CD14-positive monocyte (primary cell): ENCODE results near the gene DOCK3. TPM values are rescaled to one million over a fixed set of nuclear protein-coding genes. Genes with fewer than 3 reads are reported as not detected.

Experiments
- DNase-seq, 3 donors: peaks; one replicate each; pipeline ENCODE4 v3.0.0-alpha.2; 2011 to 2022
- H2AFZ ChIP-seq: 2 replicates; pipeline ENCODE4 v1.6.0; 2012; ENCODE audit warnings: mild to moderate bottlenecking, low read depth, low read length, inconsistent platforms; ENCODE audit not compliant: insufficient read depth, poor library complexity, severe bottlenecking
- H3K27ac ChIP-seq, 2 donors: 1 replicate in 1 of 2; 2 replicates in 1 of 2; pipeline ENCODE4 v1.5.1; 2012 to 2013; ENCODE audit warnings: low read length in 2 of 2, control low read depth in 1 of 2, inconsistent platforms in 1 of 2, low read depth in 1 of 2, mild to moderate bottlenecking in 1 of 2
- H3K27me3 ChIP-seq, 2 donors: one replicate each; pipeline versions ENCODE4 v1.6.0 to v1.6.1; 2011 to 2013; ENCODE audit warnings: low read length in 2 of 2; ENCODE audit not compliant: control insufficient read depth in 2 of 2, insufficient read depth in 2 of 2
- H3K36me3 ChIP-seq, 2 donors: replicated peaks in 1 of 2; 1 replicate in 1 of 2; 2 replicates in 1 of 2; pipeline versions ENCODE4 v1.5.1 to v1.6.1; 2012 to 2013; ENCODE audit warnings: low read length in 2 of 2, control low read depth in 1 of 2, inconsistent platforms in 1 of 2, mild to moderate bottlenecking in 1 of 2; ENCODE audit not compliant: insufficient read depth in 2 of 2, control insufficient read depth in 1 of 2
- H3K4me1 ChIP-seq, 2 donors: 1 replicate in 1 of 2; 2 replicates in 1 of 2; pipeline versions ENCODE4 v1.5.1 to v1.6.1; 2012 to 2013; ENCODE audit warnings: low read length in 2 of 2, control low read depth in 1 of 2, inconsistent platforms in 1 of 2, mild to moderate bottlenecking in 1 of 2, moderate library complexity in 1 of 2; ENCODE audit not compliant: insufficient read depth in 2 of 2, control insufficient read depth in 1 of 2
- H3K4me2 ChIP-seq: replicated peaks from 2 replicates; pipeline ENCODE3; 2012; ENCODE audit warnings: low read length, moderate library complexity, mild to moderate bottlenecking; ENCODE audit not compliant: poor library complexity, severe bottlenecking; ENCODE audit errors: extremely low read depth
- H3K4me3 ChIP-seq, 3 experiments: fragments of 200-600 bp in 1 of 3; sonication (generic) in 1 of 3; replicated peaks in 1 of 3; 1 replicate in 2 of 3; 2 replicates in 1 of 3; pipeline ENCODE4 v1.5.1; 2011 to 2013; ENCODE audit warnings: low read length in 3 of 3, mild to moderate bottlenecking in 3 of 3, control low read depth in 2 of 3, low read depth in 2 of 3, inconsistent platforms in 1 of 3, moderate library complexity in 1 of 3
- H3K79me2 ChIP-seq: 2 replicates; pipeline ENCODE4 v1.6.0; 2012; ENCODE audit warnings: mild to moderate bottlenecking, control low read depth, inconsistent platforms, low read length, moderate library complexity; ENCODE audit not compliant: insufficient read depth
- H3K9ac ChIP-seq: 2 replicates; pipeline ENCODE4 v1.6.0; 2017; ENCODE audit warnings: low read length, mild to moderate bottlenecking; ENCODE audit not compliant: insufficient read depth, poor library complexity, severe bottlenecking
- H3K9me3 ChIP-seq, 2 donors: replicated peaks in 1 of 2; 1 replicate in 1 of 2; 2 replicates in 1 of 2; pipeline versions ENCODE4 v1.5.1 to v1.6.1; 2012 to 2013; ENCODE audit warnings: low read length in 2 of 2, control low read depth in 1 of 2; ENCODE audit not compliant: control insufficient read depth in 1 of 2, insufficient read depth in 1 of 2
- H4K20me1 ChIP-seq: 2 replicates; pipeline ENCODE4 v1.6.0; 2012; ENCODE audit warnings: mild to moderate bottlenecking, low read length, control low read depth, moderate library complexity; ENCODE audit not compliant: insufficient read depth
- H3K27ac Mint-ChIP-seq, 7 donors: one replicate each; pipeline ENCODE4 v1.8.0; 2020; ENCODE audit warnings: mild to moderate bottlenecking in 7 of 7, mixed read lengths in 7 of 7, moderate library complexity in 6 of 7, inconsistent platforms in 2 of 7
- H3K27me3 Mint-ChIP-seq, 3 donors: one replicate each; pipeline ENCODE4 v1.8.0; 2021 to 2022; ENCODE audit warnings: low read depth in 3 of 3, mild to moderate bottlenecking in 3 of 3, mixed read lengths in 3 of 3, moderate library complexity in 3 of 3, inconsistent platforms in 1 of 3
- H3K36me3 Mint-ChIP-seq, 2 donors: one replicate each; pipeline ENCODE4 v1.8.0; 2020; ENCODE audit warnings: mixed read lengths in 2 of 2, inconsistent platforms in 1 of 2, mild to moderate bottlenecking in 1 of 2
- H3K4me1 Mint-ChIP-seq: one replicate; pipeline ENCODE4 v1.8.0; 2020; ENCODE audit warnings: mild to moderate bottlenecking, mixed read lengths
- H3K4me3 Mint-ChIP-seq, 2 donors: one replicate each; pipeline ENCODE4 v1.8.0; 2020; ENCODE audit warnings: mild to moderate bottlenecking in 2 of 2, mixed read lengths in 2 of 2, moderate library complexity in 1 of 2
- H3K9me3 Mint-ChIP-seq, 7 donors: one replicate each; pipeline ENCODE4 v1.8.0; 2020 to 2022; ENCODE audit warnings: mixed read lengths in 7 of 7, mild to moderate bottlenecking in 6 of 7, moderate library complexity in 6 of 7, inconsistent platforms in 2 of 7
- WGBS: methylation state at CpG from one replicate; pipeline ENCODE4 v1.1.5; 2013; ENCODE audit warnings: missing lambda C conversion rate; ENCODE audit not compliant: insufficient coverage; 5-methylcytosine and 5-hydroxymethylcytosine counted together
- intact Hi-C, 2 donors: fragments of 100-400 bp; cut with micrococcal nuclease; formaldehyde crosslinking; loops; one replicate each; pipeline versions ENCODE4 v1.15.0 to v1.15.1; 2023
- polyA plus RNA-seq, 3 donors: library from polyadenylated mRNA; depleted of rRNA in 1 of 3; unstranded in 2 of 3; stranded (reverse) in 1 of 3; fragments of 300-500 nt in 2 of 3; fragments of >200 nt in 1 of 3; fragmentation: Illumina TruSeq in 2 of 3; gene quantifications; 1 replicate in 2 of 3; 2 replicates in 1 of 3; pipeline ENCODE4 v1.2.3, GENCODE V29; 2012 to 2021
- TF ChIP-seq, protein P1 (sequence below): fragments of 200-600 bp; IDR thresholded peaks from one replicate; pipeline ENCODE4 v1.8.0; 2022; ENCODE audit warnings: antibody characterized with exemption, mild to moderate bottlenecking

Gene DOCK3
- polyA plus RNA-seq, 3 donors: 0.03 TPM; not detected in 1

DNA sequence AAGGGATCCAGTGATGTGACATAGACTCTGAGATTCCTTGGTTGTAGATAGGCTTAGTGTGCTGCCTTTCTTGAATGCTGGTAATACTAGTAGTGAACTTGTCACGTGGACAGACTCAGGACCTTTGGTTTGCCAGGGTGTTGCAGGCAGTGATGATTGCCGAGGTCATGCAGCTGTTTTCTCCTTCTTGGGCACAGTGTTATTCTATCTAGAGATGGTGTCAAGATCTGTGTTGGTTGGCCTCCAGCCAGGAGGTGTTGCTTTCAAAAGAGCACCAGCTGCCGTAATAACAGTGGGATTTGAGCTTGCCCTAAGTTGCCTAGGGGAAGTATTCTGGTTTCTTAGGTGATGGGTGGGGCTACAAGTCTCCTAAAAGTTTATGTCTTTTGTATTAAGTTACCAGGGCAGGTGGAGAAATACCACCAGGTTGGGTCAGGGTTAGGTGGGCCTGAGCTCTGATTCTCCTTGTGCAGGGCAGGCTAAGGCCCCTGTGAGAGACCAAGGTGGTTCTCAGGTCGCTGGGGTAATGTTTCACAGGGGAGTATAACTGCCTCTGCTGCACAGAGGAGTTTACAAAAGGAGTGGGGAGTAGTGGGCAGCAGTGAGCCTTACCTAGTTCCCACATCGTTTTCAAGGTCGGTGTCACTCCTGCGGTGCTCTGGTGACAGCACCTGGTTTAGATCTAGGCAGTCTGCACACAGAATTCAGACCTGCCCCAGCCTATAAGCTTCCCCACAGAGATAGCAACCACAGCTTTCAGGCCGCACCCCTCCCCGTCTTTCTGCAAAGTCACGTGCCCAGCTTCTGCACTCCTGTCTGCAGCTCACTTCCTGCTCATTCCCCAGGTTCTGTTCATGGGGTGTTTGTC lies 350.3 kb downstream of the DOCK3 start:
- no peak overlapping the region for H3K9ac ChIP-seq
- H2AFZ ChIP-seq: no peak overlapping the region
- no peak overlapping the region for H3K27ac Mint-ChIP-seq
- H3K27ac ChIP-seq: no peak overlapping the region
- H3K79me2 ChIP-seq: no peaks in the 10 kb centered on the region
- peaks cover 0 to 13% (median 8%) of the 10 kb centered on the region in 7 donors for H3K9me3 Mint-ChIP-seq
- H3K9me3 ChIP-seq: peaks cover 0 to 5% of the 10 kb centered on the region in 2 donors
- TF ChIP-seq, protein P1, sequence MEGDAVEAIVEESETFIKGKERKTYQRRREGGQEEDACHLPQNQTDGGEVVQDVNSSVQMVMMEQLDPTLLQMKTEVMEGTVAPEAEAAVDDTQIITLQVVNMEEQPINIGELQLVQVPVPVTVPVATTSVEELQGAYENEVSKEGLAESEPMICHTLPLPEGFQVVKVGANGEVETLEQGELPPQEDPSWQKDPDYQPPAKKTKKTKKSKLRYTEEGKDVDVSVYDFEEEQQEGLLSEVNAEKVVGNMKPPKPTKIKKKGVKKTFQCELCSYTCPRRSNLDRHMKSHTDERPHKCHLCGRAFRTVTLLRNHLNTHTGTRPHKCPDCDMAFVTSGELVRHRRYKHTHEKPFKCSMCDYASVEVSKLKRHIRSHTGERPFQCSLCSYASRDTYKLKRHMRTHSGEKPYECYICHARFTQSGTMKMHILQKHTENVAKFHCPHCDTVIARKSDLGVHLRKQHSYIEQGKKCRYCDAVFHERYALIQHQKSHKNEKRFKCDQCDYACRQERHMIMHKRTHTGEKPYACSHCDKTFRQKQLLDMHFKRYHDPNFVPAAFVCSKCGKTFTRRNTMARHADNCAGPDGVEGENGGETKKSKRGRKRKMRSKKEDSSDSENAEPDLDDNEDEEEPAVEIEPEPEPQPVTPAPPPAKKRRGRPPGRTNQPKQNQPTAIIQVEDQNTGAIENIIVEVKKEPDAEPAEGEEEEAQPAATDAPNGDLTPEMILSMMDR: no peak
- no peaks in the 10 kb centered on the region for H3K27me3 ChIP-seq
- no peak for DNase-seq
- intact Hi-C loops: no loop called here
- no peaks in the 10 kb centered on the region for H3K27me3 Mint-ChIP-seq
- H3K4me1 Mint-ChIP-seq: peaks cover 7% of the 10 kb centered on the region
- H3K4me1 ChIP-seq: no peaks in the 10 kb centered on the region
- H3K36me3 ChIP-seq: no peaks in the 10 kb centered on the region
- H4K20me1 ChIP-seq: no peaks in the 10 kb centered on the region
- no peak overlapping the region for H3K4me3 ChIP-seq
- no peak overlapping the region for H3K4me2 ChIP-seq
- no peaks in the 10 kb centered on the region for H3K36me3 Mint-ChIP-seq
- H3K4me3 Mint-ChIP-seq: peak overlapping the region in 1 of 2 donors; percentile 11
- 37% methylated on average over 10 of the region's 10 CpGs for WGBS

DNA sequence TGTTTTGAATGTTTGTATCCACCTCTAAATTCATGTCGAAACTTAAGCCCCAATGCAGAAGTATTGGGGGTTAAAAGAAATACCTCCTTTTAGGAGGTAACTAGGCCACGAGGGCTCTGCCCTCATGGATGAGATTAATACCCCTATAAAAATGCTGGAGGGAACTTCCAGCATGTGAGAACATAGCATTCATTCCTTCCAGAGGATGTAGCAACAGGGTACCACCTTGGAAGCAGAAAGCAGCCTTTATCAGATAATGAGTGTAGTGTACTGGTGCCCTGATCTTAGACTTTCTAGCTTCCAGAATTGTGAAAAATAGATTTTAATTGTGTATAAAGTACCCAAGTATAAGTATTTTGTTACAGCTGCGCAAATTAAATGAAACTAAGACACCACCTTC lies 356.9 kb downstream of the DOCK3 start:
- no peaks in the 10 kb centered on the region for H3K79me2 ChIP-seq
- H3K27ac ChIP-seq: no peak overlapping the region
- no peak overlapping the region for H2AFZ ChIP-seq
- Mint-ChIP-seq H3K9me3 (peaks cover 0 to 12% (median 4%) of the 10 kb centered on the region in 7 donors), H3K4me1 (no peaks in the 10 kb centered on the region), H3K27ac (no peak overlapping the region), H3K4me3 (no peak overlapping the region), H3K27me3 (peaks cover 0 to 2% (median 1%) of the 10 kb centered on the region in 3 donors), H3K36me3 (no peaks in the 10 kb centered on the region)
- H3K9ac ChIP-seq: no peak overlapping the region
- peaks cover 0 to 6% of the 10 kb centered on the region in 2 donors for H3K9me3 ChIP-seq
- H3K36me3 ChIP-seq: no peaks in the 10 kb centered on the region
- TF ChIP-seq, protein P1: no peak
- no CpG with 5 or more reads among the region's 3 CpGs for WGBS
- no peak overlapping the region for H3K4me2 ChIP-seq
- no peaks in the 10 kb centered on the region for H3K4me1 ChIP-seq
- no peak for DNase-seq
- H4K20me1 ChIP-seq: no peaks in the 10 kb centered on the region
- H3K27me3 ChIP-seq: no peaks in the 10 kb centered on the region
- H3K4me3 ChIP-seq: no peak overlapping the region
- intact Hi-C loops: no loop called here
